22Rv1 (cell line): ENCODE data around the gene VSX2.

Experiments used
- H3K27ac ChIP-seq: fragments of 450-650 bp; 2 replicates; pipeline ENCODE4 v1.5.1; 2017
- CTCF ChIP-seq: fragments of 450-650 bp; IDR thresholded peaks from 2 replicates; pipeline ENCODE4 v1.5.1; 2017; ENCODE audit warnings: mild to moderate bottlenecking
- ZFX ChIP-seq: fragments of 450-650 bp; IDR thresholded peaks from 2 replicates; pipeline ENCODE4 v1.6.1; 2017; ENCODE audit warnings: antibody characterized with exemption, borderline replicate concordance

Gene VSX2

DNA sequence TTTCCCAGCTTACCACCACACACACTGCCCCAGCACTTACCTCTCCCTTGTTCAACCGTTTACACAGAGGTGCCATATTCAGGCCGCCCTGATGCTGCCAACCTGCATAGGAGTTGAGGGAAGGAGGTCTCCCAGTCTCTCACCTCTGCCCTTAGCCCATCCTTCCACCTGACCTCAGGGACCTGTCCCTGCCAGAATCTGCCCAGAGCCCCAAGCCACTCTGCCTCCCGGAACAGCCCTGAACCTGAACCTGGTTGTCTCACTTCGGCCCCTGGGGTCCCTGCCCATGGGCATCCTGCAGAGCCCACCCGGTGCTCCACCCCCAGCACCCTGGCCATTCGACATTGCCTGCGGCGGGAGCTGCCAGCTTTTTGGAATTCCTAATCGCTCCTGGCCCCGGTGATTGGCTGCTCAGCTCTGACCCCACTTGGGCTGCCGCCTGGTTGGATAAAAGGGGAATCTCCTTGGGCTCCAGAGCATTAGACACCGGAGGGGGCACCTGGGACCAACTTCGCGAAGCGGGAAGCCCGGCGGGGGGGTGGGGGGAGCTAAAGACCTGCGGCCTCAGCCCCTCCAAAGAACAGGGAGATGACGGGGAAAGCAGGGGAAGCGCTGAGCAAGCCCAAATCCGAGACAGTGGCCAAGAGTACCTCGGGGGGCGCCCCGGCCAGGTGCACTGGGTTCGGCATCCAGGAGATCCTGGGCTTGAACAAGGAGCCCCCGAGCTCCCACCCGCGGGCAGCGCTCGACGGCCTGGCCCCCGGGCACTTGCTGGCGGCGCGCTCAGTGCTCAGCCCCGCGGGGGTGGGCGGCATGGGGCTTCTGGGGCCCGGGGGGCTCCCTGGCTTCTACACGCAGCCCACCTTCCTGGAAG lies at the start of gene VSX2:
Gene VSX2, plus strand, starts transcription at position 476 of the 874 bp plus-strand sequence. Its CDS starts 113 bp downstream, at position 589.
- no peak within 1 kb of the TSS for H3K27ac ChIP-seq
- TF ChIP-seq ZFX (no peak), CTCF (no peak)

- no peak overlapping the region for H3K27ac ChIP-seq
- no peak for TF ChIP-seq CTCF
- no peak for TF ChIP-seq ZFX
These were observed 48.2 kb upstream of the VSX2 start for GRCh38 chr14:74190927-74191575.

DNA sequence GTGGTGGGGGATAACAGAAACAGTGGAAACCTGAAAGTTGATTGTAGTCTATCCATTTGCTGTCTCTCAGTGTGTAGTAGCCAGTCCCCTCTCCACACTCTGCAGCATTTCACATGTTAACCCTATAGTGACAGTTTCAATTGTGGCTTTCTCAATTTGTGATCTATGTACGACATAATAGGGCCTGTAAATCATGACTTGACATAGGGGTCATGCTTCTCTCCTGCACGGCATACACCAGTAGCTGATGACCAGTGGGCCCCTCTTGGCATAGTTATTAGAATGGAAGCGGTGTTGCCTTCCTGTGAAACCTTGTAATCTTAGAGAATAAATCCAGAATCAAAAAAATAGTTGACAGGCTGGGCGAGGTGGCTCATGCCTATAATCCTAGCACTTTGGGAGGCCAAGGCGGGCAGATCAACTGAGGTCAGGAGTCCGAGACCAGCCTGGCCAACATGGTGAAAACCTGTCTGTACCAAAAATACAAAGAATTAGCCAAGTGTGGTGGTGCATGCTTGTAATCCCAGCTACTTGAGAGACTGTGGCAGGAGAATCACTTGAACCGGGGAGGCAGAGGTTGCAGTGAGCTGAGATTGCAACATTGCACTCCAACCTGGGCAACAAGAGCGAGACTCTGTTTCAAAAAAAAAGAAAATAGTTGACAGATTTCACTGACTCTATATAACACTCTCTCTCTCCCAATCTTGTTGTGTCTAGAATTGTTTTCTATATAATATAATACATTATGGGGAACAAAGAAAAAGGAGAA lies 44.6 kb upstream of the VSX2 start:
- H3K27ac ChIP-seq = no peak overlapping the region
- TF ChIP-seq ZFX (no peak), CTCF (no peak)

DNA sequence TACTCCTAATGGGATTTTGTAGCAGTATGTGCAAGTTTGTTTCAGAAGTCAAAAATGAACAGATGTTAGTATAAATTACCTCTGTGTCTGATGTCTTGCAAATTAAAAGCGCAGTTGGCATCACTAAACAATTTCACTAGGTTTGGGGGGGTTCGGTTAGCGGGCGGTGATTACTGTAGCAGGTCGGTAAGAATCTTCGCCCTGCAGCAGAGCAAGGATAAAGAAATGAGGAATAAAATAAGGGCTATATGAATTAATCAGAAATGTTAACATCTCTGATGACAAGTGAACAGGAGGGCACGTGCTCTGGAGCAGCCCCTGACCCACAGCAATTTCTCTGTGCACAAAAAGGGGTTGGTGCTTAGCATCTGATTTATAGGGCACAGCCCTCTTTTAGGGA lies 43.6 kb upstream of the VSX2 start:
- TF ChIP-seq ZFX (no peak), CTCF (no peak)
- H3K27ac ChIP-seq = no peak overlapping the region

- H3K27ac ChIP-seq = no peak overlapping the region
- TF ChIP-seq CTCF = no peak
- TF ChIP-seq ZFX = no peak
These were observed 40.6 kb upstream of the VSX2 start for GRCh38 chr14:74198441-74199234.

DNA sequence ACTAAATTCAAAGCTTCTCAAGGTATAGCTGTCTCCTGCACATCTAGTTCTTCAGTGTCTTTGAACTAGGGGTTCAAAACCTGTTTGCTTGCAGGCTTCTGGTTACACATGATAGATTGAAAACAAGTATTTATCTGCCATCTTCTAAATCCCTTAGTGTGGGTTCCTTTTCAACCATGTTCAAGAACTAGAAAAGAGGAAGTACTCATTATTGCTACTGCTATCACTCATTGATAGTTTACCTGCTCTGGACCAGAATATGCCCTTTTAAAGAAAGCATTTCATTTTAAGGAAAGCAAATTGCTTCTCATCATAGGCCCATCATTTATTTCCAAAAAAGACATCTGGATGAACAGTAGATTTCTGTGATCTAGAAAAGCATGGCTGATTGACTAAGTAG lies 37.1 kb upstream of the VSX2 start:
- no peak overlapping the region for H3K27ac ChIP-seq
- TF ChIP-seq CTCF = no peak
- no peak for TF ChIP-seq ZFX
